ENCODE measurements around the gene CRISP1.

DNA sequence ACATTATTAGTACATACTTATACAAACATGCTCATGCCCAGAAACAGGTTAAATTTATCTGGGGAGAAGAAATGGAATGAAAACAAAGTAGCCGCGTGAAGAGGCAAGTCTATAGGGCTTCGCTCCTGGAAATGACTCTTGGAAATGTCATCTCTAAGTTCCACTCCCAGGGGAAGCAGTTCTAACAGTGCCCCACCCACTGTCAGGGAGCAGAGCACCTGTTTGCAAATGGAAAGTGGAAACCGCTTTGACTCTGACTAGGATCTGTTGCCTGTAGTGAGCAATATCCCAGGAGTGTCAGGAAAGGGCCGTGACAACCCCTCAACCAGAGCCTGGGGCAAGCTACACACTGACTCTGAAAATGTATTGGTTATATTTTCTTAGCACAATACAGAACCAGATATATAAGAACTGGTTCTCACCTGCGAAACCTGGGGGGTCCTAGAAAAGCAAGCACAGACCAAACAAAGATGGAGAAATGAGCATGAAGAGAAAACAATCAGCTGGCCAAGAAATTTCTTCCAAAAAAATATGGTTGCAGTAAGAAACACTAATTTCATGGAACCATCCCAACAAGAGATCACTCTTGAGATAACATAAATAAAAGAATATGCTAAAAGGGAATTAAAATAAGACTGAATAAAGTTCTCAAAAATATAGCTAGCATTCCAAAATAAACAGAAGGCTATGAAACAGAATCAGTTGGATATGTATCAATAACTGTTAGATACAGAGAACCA, 47.5 kb upstream of the CRISP1 start:
- TF ChIP-seq POLR2A (IDR thresholded peaks at IDR 0.05; ENCODE audit: low read length) (no peak), CTCF (IDR thresholded peaks at IDR 0.05) (no peak), KDM1A (IDR thresholded peaks at IDR 0.05; ENCODE audit: low read depth) (no peak), RNF2 (IDR thresholded peaks at IDR 0.05; ENCODE audit: borderline replicate concordance, low read depth) (no peak), RFX5 (IDR thresholded peaks at IDR 0.05) (no peak), CHD2 (IDR thresholded peaks at IDR 0.05; ENCODE audit: low read length, partially characterized antibody) (no peak), EP300 (IDR thresholded peaks at IDR 0.05) (no peak), CEBPB (IDR thresholded peaks at IDR 0.05) (no peak), SREBF2 (IDR thresholded peaks at IDR 0.05) (no peak), RCOR1 (IDR thresholded peaks at IDR 0.05; ENCODE audit: low read depth, low read length) (no peak)
- TF ChIP-seq, protein P1, sequence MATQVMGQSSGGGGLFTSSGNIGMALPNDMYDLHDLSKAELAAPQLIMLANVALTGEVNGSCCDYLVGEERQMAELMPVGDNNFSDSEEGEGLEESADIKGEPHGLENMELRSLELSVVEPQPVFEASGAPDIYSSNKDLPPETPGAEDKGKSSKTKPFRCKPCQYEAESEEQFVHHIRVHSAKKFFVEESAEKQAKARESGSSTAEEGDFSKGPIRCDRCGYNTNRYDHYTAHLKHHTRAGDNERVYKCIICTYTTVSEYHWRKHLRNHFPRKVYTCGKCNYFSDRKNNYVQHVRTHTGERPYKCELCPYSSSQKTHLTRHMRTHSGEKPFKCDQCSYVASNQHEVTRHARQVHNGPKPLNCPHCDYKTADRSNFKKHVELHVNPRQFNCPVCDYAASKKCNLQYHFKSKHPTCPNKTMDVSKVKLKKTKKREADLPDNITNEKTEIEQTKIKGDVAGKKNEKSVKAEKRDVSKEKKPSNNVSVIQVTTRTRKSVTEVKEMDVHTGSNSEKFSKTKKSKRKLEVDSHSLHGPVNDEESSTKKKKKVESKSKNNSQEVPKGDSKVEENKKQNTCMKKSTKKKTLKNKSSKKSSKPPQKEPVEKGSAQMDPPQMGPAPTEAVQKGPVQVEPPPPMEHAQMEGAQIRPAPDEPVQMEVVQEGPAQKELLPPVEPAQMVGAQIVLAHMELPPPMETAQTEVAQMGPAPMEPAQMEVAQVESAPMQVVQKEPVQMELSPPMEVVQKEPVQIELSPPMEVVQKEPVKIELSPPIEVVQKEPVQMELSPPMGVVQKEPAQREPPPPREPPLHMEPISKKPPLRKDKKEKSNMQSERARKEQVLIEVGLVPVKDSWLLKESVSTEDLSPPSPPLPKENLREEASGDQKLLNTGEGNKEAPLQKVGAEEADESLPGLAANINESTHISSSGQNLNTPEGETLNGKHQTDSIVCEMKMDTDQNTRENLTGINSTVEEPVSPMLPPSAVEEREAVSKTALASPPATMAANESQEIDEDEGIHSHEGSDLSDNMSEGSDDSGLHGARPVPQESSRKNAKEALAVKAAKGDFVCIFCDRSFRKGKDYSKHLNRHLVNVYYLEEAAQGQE (IDR thresholded peaks at IDR 0.05): no peak
- TF ChIP-seq, protein P2, sequence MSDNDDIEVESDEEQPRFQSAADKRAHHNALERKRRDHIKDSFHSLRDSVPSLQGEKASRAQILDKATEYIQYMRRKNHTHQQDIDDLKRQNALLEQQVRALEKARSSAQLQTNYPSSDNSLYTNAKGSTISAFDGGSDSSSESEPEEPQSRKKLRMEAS (IDR thresholded peaks at IDR 0.05): no peak
- TF ChIP-seq, protein P3, sequence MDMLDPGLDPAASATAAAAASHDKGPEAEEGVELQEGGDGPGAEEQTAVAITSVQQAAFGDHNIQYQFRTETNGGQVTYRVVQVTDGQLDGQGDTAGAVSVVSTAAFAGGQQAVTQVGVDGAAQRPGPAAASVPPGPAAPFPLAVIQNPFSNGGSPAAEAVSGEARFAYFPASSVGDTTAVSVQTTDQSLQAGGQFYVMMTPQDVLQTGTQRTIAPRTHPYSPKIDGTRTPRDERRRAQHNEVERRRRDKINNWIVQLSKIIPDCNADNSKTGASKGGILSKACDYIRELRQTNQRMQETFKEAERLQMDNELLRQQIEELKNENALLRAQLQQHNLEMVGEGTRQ (IDR thresholded peaks at IDR 0.05): no peak
